ENCODE measurements around the gene BLOC1S6.

- TF ChIP-seq CTCF (IDR thresholded peaks at IDR 0.05; ENCODE audit: insufficient read depth, low read length) = no peak
- TF ChIP-seq GABPA (IDR thresholded peaks at IDR 0.05; ENCODE audit: low read depth) = no peak
These were observed 46.6 kb upstream of the BLOC1S6 start for GRCh38 chr15:45540531-45540930.

All from HL-60 (cell line).